GM19025 (cell line): ENCODE results near the gene NPAS3.

Experiments
- ATAC-seq: cut with Tn5 transposase; IDR thresholded peaks from one replicate; pipeline ENCODE4 v1.9.1; 2021; ENCODE audit warnings: mild to moderate bottlenecking, low read depth, moderate library complexity; ENCODE audit not compliant: unreplicated experiment

Gene NPAS3

GRCh38 chr14:33642691-33643244, 704.1 kb downstream of the NPAS3 start:
- no peak for ATAC-seq

DNA sequence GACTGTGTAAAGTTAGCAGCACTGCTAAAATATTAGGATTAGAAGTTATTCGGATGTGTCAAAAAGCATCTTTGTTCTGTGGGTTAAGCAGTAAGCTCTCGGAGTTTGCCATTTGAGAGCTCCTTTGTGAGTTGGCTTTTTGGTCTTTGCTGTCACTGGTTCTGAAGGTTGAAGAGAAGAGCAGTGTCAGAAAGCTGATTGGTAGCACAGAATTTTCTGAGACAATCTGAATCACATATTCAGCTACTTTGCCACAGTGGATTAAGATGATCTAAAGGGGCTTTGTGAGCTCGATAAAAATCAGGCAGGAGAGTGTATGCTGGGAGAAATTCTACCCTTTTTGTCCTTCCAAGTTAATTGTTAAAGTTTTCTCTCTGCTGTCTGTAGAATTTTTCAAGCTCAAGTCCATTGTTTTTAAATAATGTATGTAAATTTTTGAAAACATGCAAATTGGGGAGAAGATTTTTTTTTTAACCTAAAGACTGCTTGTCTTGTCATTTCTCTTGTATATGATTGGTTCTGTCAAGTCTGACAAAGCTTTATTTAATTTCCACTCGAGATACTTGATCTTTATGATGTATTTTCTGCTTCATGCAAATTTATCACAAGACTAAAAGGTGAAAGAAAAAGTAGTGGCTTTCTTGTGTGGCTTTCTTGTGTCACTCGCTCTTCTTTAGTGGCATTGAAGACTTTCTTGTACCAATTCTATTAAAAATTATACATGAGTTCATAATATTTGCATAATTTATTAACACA, 704.9 kb downstream of the NPAS3 start:
- ATAC-seq: no peak

DNA sequence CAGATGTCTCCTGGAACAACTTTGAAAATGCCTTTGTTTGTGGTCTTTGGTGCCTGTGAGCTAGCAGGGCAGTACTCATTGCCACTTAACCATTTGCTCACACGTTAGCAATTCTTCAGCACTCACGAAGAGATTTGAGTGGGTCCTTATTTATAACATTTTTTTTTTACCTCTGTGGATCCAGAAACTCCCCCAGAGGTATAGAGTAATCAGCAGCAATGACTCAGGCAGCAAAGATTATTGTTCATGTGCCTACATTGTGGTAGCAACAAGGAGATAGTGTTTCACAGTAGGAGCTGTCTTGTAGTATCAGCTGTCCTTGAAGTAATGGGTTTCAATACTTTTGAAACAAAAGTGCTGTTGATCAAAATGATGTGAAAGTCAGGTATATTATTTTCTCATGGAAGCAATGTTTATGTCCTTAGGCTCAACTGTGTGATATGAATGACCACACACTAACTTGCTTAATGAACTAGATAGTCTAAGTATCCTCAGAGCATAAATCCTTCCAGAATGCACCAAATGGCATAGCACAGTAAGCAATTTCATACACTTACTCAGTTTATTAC, 708.1 kb downstream of the NPAS3 start:
- no peak for ATAC-seq

DNA sequence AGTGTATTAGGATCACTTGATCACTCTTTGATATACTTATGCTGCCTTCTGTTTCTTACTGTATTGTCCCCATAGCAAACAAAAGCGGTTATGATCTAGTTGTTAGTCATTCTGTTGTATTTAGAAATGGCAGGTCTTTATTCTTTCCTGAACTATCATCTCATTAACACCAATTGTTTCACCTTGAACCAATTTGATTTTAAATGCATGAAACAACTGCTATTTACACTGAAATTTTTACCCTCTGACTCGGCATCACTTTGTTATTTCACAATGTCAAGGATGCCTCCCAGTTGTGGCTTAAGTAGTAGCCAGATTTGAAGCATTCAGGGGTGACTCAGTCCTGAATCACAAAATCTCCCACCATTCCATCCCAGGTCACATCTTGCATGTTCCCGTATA, 708.7 kb downstream of the NPAS3 start:
- no peak for ATAC-seq

DNA sequence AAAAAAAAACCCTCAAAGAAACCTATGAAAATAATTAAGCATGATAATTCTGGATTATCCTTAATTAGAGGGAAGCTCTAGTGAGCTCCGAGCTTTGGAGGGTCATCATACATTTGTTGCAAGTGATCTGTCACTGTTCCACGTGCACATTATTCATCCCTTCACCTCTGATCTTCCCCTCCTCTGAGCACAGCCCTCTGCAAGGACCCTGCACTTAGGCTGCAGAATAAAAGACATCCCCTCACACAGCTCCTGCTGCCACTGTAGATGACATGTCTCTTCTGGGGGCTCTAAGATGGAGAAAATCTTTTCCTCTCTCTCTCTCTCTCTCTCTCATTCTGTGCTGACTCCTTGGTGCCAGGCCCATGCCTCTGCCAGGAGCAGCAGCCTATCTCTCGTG, 711.8 kb downstream of the NPAS3 start:
- ATAC-seq: no peak

DNA sequence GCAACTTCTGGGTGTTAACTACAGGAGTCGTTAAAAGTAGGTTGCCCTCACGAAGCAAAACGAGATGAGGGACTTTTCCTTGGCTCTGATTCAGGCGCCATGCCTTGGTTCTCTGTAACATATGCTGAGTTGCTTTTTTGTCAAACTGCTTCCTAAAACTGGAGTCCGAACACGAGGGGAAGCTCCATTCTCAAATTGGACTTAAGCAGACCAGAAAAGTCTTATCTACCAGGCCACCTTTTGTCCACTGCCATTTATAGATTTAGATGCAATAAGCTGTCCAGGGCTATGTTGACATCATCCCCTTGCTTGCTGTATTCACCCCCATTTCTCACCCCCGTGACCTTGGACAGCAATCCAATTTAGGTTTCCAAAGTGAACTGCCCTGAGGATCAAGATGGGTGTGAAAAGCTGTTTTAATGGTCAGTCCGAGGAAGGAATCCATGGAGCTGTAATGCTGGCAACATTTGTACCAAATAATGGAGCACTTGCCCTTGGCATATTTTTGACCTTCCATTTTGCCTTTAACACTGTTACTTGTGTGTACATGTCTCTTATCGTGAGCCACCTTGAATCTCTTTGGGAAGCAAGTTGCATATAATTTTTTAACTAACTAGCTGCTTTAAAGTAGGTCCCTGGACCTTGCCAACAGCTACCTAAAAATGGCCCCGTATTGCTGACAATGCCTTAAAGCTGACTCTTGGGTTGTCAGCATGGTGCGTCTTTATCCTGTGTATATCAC, 714.1 kb downstream of the NPAS3 start:
- ATAC-seq: no peak

- no peak for ATAC-seq
Observed at GRCh38 chr14:33653308-33653695, 714.6 kb downstream of the NPAS3 start.

GRCh38 chr14:33655421-33655820, 716.7 kb downstream of the NPAS3 start:
- no peak for ATAC-seq

GRCh38 chr14:33657476-33657875, 718.8 kb downstream of the NPAS3 start:
- ATAC-seq: no peak

GRCh38 chr14:33660248-33660647, 721.6 kb downstream of the NPAS3 start:
- ATAC-seq: no peak

DNA sequence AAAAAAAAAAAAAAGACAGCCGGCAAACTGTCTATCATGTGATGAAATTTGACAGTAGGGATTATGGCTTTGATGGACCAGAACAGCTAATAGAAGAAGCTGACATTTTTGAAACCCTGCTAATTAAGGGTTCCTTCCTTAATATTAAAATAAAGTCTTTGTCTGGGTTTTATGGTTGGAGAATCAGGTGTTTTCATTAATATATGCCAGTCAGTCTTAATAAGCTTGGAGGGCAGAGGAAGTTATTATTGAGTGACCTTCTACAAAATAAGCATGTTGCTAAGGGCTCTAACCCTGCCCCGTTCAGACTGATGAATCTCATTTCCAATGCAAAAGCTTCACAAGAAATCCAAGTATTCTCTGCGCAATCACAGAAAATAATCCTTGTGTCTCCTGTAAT, 722.4 kb downstream of the NPAS3 start:
- ATAC-seq: no peak

DNA sequence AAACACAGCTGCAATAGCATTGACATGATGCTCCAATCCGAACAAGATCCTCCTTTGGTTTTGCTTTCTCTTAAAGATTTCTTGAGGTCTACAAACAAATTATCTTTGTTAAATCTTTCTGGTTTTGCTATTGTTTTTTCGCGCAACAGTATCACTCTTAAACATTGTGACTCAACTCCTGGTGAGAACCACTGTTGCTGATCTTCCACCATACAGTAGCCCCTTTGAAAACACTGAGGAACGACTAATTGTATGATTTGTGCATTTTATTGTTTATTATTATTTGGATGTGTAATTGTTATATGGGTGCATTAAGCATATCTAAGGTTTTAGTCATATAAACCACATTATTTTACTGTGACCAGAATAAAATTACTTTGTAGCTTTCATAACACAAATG, 729.4 kb downstream of the NPAS3 start:
- no peak for ATAC-seq

- ATAC-seq: no peak
Observed at GRCh38 chr14:33669111-33669510, 730.4 kb downstream of the NPAS3 start.

GRCh38 chr14:33670235-33670634, 731.6 kb downstream of the NPAS3 start:
- no peak for ATAC-seq

- ATAC-seq: no peak
Observed at GRCh38 chr14:33671556-33671955, 732.9 kb downstream of the NPAS3 start.

- ATAC-seq: no peak
Observed at GRCh38 chr14:33674927-33675326, 736.2 kb downstream of the NPAS3 start.

DNA sequence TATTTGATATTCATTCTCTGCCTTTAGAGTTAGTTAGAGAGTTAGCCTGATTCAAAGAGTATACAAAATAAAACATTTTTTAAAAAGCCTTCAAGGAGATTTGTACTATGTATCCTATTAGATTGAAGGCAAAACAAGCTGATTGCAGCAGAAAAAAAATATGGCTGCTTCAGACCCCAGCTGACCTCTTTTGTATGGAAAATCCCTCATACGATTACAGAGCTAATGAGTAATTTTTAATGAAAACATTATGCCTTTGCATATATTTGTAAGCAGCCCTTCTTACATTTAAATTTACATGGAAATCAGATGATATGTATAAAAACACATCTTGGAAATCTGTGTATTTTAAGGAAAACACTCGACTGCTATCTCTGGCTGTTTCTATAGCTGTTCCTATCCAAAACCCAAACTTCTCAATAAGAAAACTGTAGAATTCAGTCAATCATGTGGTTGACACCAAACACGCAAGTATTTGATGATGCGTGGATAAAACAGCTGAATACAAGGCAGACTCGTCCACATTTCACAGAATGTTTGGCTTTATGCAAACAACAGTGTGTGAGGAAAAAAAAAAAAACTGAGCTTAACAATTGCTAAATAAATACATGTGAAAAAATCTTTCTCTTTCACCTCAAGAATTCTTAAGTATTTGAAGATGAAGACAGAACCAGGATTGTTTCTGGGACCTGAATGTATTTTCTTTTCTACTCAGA, 736.9 kb downstream of the NPAS3 start:
- no peak for ATAC-seq

DNA sequence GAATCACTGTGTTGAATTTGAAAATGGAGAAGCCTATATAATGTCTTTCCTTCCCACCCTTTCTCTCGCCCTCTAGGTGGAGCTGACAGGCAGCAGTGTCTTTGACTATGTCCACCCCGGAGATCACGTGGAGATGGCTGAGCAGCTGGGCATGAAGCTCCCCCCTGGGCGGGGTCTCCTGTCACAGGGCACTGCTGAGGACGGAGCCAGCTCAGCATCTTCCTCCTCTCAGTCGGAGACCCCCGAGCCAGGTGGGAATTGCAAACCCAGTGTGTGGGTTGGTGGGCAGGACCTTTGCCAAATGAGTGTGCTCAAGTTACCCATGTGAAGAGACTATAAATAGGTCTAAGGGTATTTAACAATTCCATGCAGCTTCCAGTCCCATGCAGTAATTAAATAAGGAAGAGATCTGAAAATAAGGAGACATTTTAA, 737.5 kb downstream of the NPAS3 start:
- ATAC-seq: no peak

- ATAC-seq: no peak
Observed at GRCh38 chr14:33676891-33677290, 738.2 kb downstream of the NPAS3 start.

DNA sequence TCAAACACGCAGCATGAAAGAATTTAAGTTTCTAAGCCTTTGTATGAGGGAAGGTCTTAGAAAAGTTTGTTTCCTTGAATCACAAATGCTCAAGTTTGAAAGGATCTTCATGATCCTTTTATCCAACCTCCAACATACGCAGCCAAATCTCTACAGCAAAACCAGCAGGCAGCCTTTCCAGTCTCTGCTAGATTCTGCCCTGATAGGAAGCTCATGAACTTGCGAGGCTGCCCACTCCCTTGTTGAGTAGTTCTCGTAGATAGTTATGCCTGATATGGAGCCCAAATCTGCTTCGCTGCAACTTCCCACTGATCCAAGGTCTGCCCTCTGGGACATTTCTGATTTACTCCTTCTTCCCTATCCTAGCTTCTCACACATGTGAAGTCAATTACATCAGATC, 739.3 kb downstream of the NPAS3 start:
- ATAC-seq: no peak

DNA sequence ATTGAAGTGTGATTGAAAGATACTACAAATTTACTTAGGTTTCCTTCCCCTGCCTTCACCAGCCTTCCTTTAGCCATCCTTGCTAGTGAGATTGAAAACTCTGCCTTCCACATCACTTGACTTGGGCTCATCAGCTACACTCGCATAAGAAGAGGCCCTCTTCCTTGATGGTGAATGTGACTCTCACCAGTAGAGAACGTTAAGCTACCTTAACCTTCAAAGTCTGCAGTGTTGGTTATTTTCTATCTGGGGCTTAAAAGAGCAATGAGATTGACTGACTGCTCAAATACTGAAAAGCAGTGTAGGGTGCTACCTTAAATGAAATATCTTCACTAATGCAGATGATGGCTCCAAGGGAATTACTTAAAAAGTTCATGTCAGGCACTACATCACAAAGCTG, 740.3 kb downstream of the NPAS3 start:
- ATAC-seq: no peak
